GM13976 (cell line): ENCODE results near the gene POM121L2.

Experiments used
- DNase-seq: peaks from one replicate; pipeline ENCODE4 v3.0.0; 2012; ENCODE audit warnings: low spot score
- in situ Hi-C: fragments of 300-500 bp; cut with MboI; formaldehyde crosslinking; loops from one replicate; pipeline ENCODE4 v1.12.0; 2022; ENCODE audit warnings: low sequenced_read_pairs, mixed read lengths, inconsistent platforms; ENCODE audit not compliant: unreplicated experiment
- TF ChIP-seq, protein P1 (sequence below): IDR thresholded peaks from 2 replicates; pipeline ENCODE4 v1.5.1; 2012; ENCODE audit warnings: borderline replicate concordance, mild to moderate bottlenecking; ENCODE audit not compliant: insufficient read depth; ENCODE audit errors: extremely low read depth, missing control alignments, control extremely low read depth

POM121L2 gene

DNA sequence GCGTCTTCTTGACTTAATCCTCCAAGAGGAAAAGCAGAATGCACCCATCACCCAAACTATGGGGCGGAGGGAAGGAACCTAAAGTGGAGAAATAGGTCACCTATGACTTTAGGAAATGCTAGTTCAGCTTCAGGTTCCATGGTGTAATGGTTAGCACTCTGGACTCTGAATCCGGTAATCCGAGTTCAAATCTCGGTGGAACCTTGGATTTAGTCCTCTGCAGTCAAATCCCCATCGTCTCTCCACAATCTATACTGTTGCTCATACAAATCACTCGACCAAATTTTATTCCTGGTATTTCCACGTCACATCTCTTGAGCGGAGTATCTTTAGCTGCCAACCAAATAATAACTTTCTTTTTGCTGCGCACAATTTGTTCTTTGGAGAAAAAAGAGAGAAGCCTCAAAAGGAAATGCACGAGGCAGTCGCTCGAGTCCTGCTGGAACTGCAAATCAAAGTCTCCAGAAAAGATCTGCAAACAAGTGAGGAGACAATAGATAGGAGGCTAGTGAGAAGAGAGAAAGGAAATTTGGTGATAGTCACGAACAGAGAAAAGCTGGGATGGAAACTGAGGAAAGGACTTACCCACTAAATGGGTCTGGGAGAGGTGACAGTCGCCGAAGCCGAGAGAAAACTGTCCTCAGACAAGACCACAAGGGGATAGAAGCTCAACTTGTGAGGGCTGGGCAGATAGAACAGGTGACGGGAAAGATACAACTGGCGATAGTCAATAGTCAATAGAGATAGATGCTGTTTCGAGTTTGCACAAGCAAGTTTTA lies 16.6 kb downstream of the POM121L2 start:
- TF ChIP-seq, protein P1, sequence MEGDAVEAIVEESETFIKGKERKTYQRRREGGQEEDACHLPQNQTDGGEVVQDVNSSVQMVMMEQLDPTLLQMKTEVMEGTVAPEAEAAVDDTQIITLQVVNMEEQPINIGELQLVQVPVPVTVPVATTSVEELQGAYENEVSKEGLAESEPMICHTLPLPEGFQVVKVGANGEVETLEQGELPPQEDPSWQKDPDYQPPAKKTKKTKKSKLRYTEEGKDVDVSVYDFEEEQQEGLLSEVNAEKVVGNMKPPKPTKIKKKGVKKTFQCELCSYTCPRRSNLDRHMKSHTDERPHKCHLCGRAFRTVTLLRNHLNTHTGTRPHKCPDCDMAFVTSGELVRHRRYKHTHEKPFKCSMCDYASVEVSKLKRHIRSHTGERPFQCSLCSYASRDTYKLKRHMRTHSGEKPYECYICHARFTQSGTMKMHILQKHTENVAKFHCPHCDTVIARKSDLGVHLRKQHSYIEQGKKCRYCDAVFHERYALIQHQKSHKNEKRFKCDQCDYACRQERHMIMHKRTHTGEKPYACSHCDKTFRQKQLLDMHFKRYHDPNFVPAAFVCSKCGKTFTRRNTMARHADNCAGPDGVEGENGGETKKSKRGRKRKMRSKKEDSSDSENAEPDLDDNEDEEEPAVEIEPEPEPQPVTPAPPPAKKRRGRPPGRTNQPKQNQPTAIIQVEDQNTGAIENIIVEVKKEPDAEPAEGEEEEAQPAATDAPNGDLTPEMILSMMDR, result no peak
- in situ Hi-C loops, result no loop called here

DNA sequence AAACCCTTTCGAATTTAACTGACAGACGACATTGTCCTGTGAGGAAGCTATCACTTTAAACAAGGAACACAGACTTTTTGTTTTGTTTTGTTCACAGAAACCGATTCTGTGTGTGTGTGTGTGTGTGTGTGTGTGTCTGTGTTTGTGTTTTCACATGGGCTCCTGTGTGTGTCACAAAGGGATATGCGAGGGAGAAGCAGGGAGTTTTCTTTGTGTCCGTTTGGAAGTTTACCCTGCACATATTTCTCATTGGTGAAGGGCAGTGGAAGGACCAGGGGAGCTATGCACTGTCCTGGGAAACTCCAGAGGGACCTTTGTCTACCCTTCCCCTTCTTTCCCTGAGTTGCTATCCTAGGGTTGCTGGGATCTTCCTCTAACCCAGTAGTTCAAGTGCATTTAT lies 17.7 kb downstream of the POM121L2 start:
- TF ChIP-seq, protein P1, result no peak
- in situ Hi-C loops, result no loop called here
- DNase-seq, result no peak

More for the DNA sequence above, 16.6 kb downstream of the POM121L2 start:
- DNase-seq, result no peak

DNA sequence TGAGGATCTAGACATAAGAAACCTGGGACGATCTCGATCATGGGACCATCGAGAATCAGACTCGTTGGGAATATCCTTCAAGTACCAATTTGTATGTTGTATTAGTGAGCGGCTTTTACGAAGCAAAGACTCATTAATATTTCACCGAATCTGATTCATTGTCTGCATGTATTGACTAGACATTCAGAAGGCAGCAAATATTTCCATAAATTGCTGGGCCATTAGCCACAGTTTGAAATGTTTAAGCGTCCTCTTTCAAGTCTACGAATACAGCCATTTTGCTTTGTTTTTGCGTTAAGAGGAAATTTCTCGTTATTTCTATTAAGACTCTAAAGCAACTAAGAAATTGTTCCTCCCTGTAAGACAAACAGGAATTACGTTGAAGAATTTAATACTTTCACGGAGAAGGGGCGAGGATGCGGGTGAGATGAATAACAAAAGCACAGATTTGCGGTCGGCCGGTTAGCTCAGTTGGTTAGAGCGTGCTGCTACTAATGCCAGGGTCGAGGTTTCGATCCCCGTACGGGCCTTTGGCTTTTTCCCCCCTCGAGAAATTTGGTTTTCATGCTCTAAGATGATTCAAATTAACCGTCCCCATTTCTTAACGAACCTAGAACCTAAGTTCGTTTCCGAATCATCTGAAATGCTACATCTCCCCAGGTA lies 18.5 kb downstream of the POM121L2 start:
- TF ChIP-seq, protein P1, result no peak
- no peak for DNase-seq
- in situ Hi-C loops, result no loop called here

DNA sequence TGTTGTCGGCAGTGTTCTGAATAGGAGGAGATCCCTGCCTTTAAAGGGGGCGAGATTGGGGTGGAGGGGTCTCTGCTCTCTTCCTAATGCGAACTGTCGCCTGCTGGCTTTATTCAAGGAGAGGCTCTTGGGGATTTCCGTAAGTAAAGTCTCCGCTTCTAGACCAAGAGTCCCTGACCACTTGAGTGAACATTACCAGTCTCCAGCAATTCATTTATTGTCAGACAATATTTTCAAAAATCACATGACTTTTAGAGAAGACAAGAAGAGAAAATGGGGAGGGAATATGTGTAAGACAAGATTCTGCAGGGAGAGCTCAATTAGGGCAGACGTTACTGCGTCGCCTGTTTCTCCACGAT lies 21.2 kb downstream of the POM121L2 start:
- in situ Hi-C loops, result no loop called here
- TF ChIP-seq, protein P1, result no peak
- no peak for DNase-seq

DNA sequence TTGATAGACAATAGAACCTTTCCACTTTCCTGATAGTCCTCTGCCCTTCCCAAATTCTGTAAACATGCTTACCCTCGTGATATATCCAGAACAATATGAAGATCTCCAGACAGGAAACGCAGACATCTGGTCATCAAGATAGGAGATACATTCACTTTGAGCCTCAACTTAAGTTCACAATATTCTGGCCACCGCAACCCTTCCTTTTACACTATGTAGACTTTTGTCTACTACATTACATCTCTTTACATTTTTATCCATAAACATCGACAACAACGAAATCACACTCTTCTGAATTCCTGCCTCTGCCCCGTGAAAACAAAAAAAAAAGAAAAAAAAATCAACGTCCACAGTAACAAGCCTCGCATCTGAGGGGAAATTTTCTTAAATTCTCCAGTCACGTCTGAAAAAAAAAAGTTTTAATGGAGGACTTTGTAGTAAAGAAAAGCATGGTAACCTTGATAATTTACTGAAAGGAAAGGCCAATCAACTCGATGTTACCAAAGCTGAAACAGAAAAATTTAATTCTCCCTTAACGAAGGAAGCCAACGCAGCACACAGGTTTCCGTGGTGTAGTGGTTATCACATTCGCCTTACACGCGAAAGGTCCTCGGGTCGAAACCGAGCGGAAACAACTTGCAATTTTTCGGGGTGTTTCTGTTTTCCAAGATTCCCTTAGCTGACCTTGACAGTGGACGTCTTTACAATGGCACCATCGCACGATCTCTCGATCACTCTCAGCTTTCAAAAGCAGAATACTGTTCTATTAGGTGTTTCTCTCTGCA lies 21.8 kb downstream of the POM121L2 start:
- in situ Hi-C loops, result no loop called here
- TF ChIP-seq, protein P1, result no peak
- DNase-seq, result no peak
